Retinal pigment epithelial cell (primary cell): ENCODE results near the gene VPS51.

Experiments used
- DNase-seq: peaks from one replicate; pipeline ENCODE4 v3.0.0-alpha.2; 2010; ENCODE audit warnings: low read depth
- H3K4me3 ChIP-seq: 2 replicates; pipeline ENCODE4 v1.5.1; 2011; ENCODE audit warnings: mild to moderate bottlenecking, low read length, control low read depth, moderate library complexity
- CTCF ChIP-seq: conservative IDR thresholded peaks from 2 replicates; pipeline ENCODE4 v1.5.1; 2011; ENCODE audit warnings: low read depth, low read length, control low read depth, inconsistent platforms

The VPS51 gene

DNA sequence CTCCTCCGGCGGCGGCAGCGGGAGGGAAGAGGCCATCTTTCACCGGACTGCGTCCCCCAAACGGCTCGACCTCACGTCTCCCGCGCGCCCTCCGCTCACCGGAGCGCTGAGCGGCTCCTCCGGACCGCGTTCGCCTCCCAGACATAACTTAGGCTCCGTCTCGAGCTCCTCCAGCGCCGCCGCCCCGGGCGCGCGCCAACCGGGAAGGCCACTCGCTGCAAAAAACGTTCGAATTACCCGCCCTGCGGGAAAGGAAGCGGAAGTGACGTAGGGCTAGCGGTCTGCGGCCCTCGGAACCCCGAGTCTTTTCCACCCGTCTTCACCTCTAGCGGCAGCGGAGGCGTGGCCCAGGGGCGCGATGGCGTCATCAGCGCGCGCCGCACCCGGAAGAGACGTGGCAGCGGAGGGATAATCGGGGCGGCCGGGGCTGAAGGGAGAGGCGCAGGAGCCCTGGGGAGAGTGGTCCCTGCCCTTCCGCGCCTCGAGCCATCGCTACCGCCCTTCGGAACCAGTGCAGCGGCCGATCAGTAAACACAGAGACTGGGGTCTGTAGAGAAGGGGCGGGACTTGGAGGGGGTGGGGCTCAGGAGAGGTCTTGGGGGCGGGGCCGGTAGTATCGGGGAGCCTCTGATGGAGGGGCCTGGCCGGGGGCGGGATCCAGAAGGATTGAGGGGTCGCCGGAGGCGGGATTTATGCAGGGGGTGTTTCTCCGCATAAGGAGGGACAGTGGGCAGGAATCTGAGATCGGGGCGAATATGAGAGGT lies 12.0 kb upstream of the VPS51 start, which contains the start of the genes CDCA5 and ZFPL1:
CDCA5 (minus strand) TSS at position 207 of the 764 bp plus-strand sequence; CDS start at position 145, 62 bp downstream.
ZFPL1 (plus strand) TSS at position 389 of the 764 bp plus-strand sequence. CDS start 477 bp downstream, outside the sequence.
- no peak for TF ChIP-seq CTCF
- peak within 1 kb of the TSS; percentile 72 for H3K4me3 ChIP-seq
- peak; percentile 70 for DNase-seq

GRCh38 chr11:65084598-65085375 lies 11.2 kb upstream of the VPS51 start:
- no peak for DNase-seq
- peak overlapping the region; percentile 72 for H3K4me3 ChIP-seq
- TF ChIP-seq CTCF = no peak

GRCh38 chr11:65085446-65085845 lies 10.6 kb upstream of the VPS51 start:
- no peak for DNase-seq
- no peak overlapping the region for H3K4me3 ChIP-seq
- TF ChIP-seq CTCF = no peak

- no peak for TF ChIP-seq CTCF
- H3K4me3 ChIP-seq = no peak overlapping the region
- no peak for DNase-seq
These were observed 9.2 kb upstream of the VPS51 start for GRCh38 chr11:65086809-65087208.

GRCh38 chr11:65087216-65087615 lies 8.8 kb upstream of the VPS51 start:
- no peak for DNase-seq
- no peak for TF ChIP-seq CTCF
- H3K4me3 ChIP-seq = no peak overlapping the region

GRCh38 chr11:65087827-65088226 lies 8.2 kb upstream of the VPS51 start:
- no peak overlapping the region for H3K4me3 ChIP-seq

More at GRCh38 chr11:65087827-65088226, 8.2 kb upstream of the VPS51 start:
- TF ChIP-seq CTCF = no peak
- no peak for DNase-seq
